ENCODE results near the gene NOB1.

GRCh38 chr16:69741519-69741918, 13.2 kb downstream of the NOB1 start:
- TF ChIP-seq CTCF (conservative IDR thresholded peaks at IDR 0.05) (no peak), ZFX (IDR thresholded peaks at IDR 0.05) (no peak)

Data from C4-2B (cell line).